ENCODE results near the gene UBE2C. TPM values are rescaled to one million over a fixed set of nuclear protein-coding genes. Genes with fewer than 3 reads are reported as not detected.

UBE2C gene
- total RNA-seq, 4 donors from 2014 or later = 0.83 to 2.7 (median 0.91) TPM; not detected in 1

GRCh38 chr20:45780159-45780558, 32.3 kb upstream of the UBE2C start:
- peaks cover 5 to 75% (median 56%) of the 10 kb centered on the region in 4 donors for H3K4me1 ChIP-seq
- DNase-seq (ENCODE audit: extremely low spot score) = no peak
- H3K27ac ChIP-seq (replicated peaks in 1 of 4) = peak overlapping the region; percentile 90 to 95 (median 92)
- WGBS = 80% methylated on average over 4 of the region's 4 CpGs
- H3K9me3 ChIP-seq = no peaks in the 10 kb centered on the region
- intact Hi-C loops (cut with DNase I) = no loop called here
- H3K27me3 ChIP-seq = no peaks in the 10 kb centered on the region
- no peak for TF ChIP-seq POLR2AphosphoS5 (IDR thresholded peaks at IDR 0.05)
- TF ChIP-seq EP300 (IDR thresholded peaks at IDR 0.05) = no peak
- no peak for TF ChIP-seq CTCF (IDR thresholded peaks at IDR 0.05)
- no peak for TF ChIP-seq POLR2A (IDR thresholded peaks at IDR 0.05; ENCODE audit: low read depth)
- no peaks in the 10 kb centered on the region for H3K36me3 ChIP-seq
- H3K4me3 ChIP-seq = no peak overlapping the region

- Histone ChIP-seq H3K36me3 (no peaks in the 10 kb centered on the region), H3K4me3 (no peak overlapping the region), H3K4me1 (peaks cover 5 to 75% (median 56%) of the 10 kb centered on the region in 4 donors), H3K9me3 (no peaks in the 10 kb centered on the region), H3K27me3 (no peaks in the 10 kb centered on the region), H3K27ac (replicated peaks in 1 of 4) (peak overlapping the region; percentile 90 to 95 (median 92))
- 35% methylated on average over 4 of the region's 4 CpGs for whole genome bisulfite sequencing
- TF ChIP-seq POLR2AphosphoS5 (IDR thresholded peaks at IDR 0.05) (peak in 1 of 2 donors; percentile 28), EP300 (IDR thresholded peaks at IDR 0.05) (no peak)
- no peak for DNase-seq (ENCODE audit: extremely low spot score)
- intact Hi-C loops (cut with DNase I) = no loop called here
These were observed 31.0 kb upstream of the UBE2C start for GRCh38 chr20:45781391-45781931.

GRCh38 chr20:45782890-45783289, 29.6 kb upstream of the UBE2C start:
- intact Hi-C loops (cut with DNase I) = no loop called here
- Histone ChIP-seq H3K36me3 (no peaks in the 10 kb centered on the region), H3K27ac (replicated peaks in 1 of 4) (peak overlapping the region in 1 of 4 donors; percentile 95), H3K9me3 (no peaks in the 10 kb centered on the region), H3K4me1 (peaks cover 5 to 63% (median 48%) of the 10 kb centered on the region in 4 donors), H3K27me3 (no peaks in the 10 kb centered on the region), H3K4me3 (no peak overlapping the region)
- WGBS = 80% methylated on average over 4 of the region's 4 CpGs
- DNase-seq (ENCODE audit: extremely low spot score) = no peak
- TF ChIP-seq POLR2A (IDR thresholded peaks at IDR 0.05; ENCODE audit: low read depth) = no peak
- no peak for TF ChIP-seq POLR2AphosphoS5 (IDR thresholded peaks at IDR 0.05)
- no peak for TF ChIP-seq EP300 (IDR thresholded peaks at IDR 0.05)
- no peak for TF ChIP-seq CTCF (IDR thresholded peaks at IDR 0.05)

- H3K4me1 ChIP-seq = peaks cover 5 to 54% (median 40%) of the 10 kb centered on the region in 4 donors
- no peaks in the 10 kb centered on the region for H3K36me3 ChIP-seq
- H3K4me3 ChIP-seq = no peak overlapping the region
- DNase-seq (ENCODE audit: extremely low spot score) = no peak
- intact Hi-C loops (cut with DNase I) = no loop called here
- no peak for TF ChIP-seq EP300 (IDR thresholded peaks at IDR 0.05)
- no peak for TF ChIP-seq POLR2A (IDR thresholded peaks at IDR 0.05; ENCODE audit: low read depth)
- TF ChIP-seq CTCF (IDR thresholded peaks at IDR 0.05) = no peak
- TF ChIP-seq POLR2AphosphoS5 (IDR thresholded peaks at IDR 0.05) = no peak
- H3K9me3 ChIP-seq = no peaks in the 10 kb centered on the region
- WGBS = 69% methylated on average over 4 of the region's 6 CpGs
- H3K27ac ChIP-seq (replicated peaks in 1 of 4) = peak overlapping the region; percentile 29 to 95 (median 64)
- H3K27me3 ChIP-seq = no peaks in the 10 kb centered on the region
These were observed 28.7 kb upstream of the UBE2C start for GRCh38 chr20:45783656-45784294.

GRCh38 chr20:45788351-45788750, 24.1 kb upstream of the UBE2C start:
- Histone ChIP-seq H3K27me3 (no peaks in the 10 kb centered on the region), H3K36me3 (peaks cover 0 to 1% (median 0%) of the 10 kb centered on the region in 4 donors), H3K27ac (replicated peaks in 1 of 4) (no peak overlapping the region), H3K4me1 (peaks cover 12 to 31% (median 25%) of the 10 kb centered on the region in 4 donors), H3K4me3 (no peak overlapping the region), H3K9me3 (no peaks in the 10 kb centered on the region)
- 72% methylated on average over 3 of the region's 3 CpGs for WGBS
- no peak for DNase-seq (ENCODE audit: extremely low spot score)
- intact Hi-C loops (cut with DNase I) = no loop called here
- no peak for TF ChIP-seq EP300 (IDR thresholded peaks at IDR 0.05)
- no peak for TF ChIP-seq POLR2A (IDR thresholded peaks at IDR 0.05; ENCODE audit: low read depth)
- TF ChIP-seq CTCF (IDR thresholded peaks at IDR 0.05) = no peak
- TF ChIP-seq POLR2AphosphoS5 (IDR thresholded peaks at IDR 0.05) = no peak

Measured in esophagus muscularis mucosa (tissue), 4 donors.